ENCODE measurements around the gene TMEM50A. TPM values are rescaled to one million over a fixed set of nuclear protein-coding genes. Genes with fewer than 3 reads are reported as not detected.

Gene TMEM50A
- total and polyA plus RNA-seq, 9 of the 15 experiments (the other 6 are each of a cell fraction or from before 2014, with no cell fraction given) = 43.7 to 195 (median 137) TPM

- TF ChIP-seq MGA (IDR thresholded peaks at IDR 0.05) (peak; percentile 68), PRPF4 (IDR thresholded peaks at IDR 0.05; ENCODE audit: insufficient read depth, low read depth, low read length, poor library complexity, severe bottlenecking) (no peak), E2F5 (CRISPR knock-in tag; IDR thresholded peaks at IDR 0.05) (no peak), PREB (CRISPR knock-in tag; IDR thresholded peaks at IDR 0.05) (no peak), ZNF584 (CRISPR knock-in tag; IDR thresholded peaks at IDR 0.05; ENCODE audit: low read depth) (peak; percentile 68; the same call in 1 of the 2 replicates), ZNF740 (CRISPR knock-in tag; IDR thresholded peaks at IDR 0.05) (no peak), ZNF740 (tag; IDR thresholded peaks at IDR 0.05) (no peak), ZNF324 (CRISPR knock-in tag; IDR thresholded peaks at IDR 0.05) (no peak), USF2 (CRISPR knock-in tag; IDR thresholded peaks at IDR 0.05) (peak; percentile 52), ADNP (tag; IDR thresholded peaks at IDR 0.05) (no peak)
These were observed 22.8 kb downstream of the TMEM50A start (continued) for GRCh38 chr1:25360596-25361581.
